HG03460 (cell line): ENCODE measurements around the gene NCOR2.

Experiments used
- ATAC-seq: cut with Tn5 transposase; IDR thresholded peaks from one replicate; pipeline ENCODE4 v1.9.1; 2021; ENCODE audit not compliant: unreplicated experiment

The NCOR2 gene

GRCh38 chr12:124544983-124545382, 22.4 kb downstream of the NCOR2 start:
- ATAC-seq = no peak

DNA sequence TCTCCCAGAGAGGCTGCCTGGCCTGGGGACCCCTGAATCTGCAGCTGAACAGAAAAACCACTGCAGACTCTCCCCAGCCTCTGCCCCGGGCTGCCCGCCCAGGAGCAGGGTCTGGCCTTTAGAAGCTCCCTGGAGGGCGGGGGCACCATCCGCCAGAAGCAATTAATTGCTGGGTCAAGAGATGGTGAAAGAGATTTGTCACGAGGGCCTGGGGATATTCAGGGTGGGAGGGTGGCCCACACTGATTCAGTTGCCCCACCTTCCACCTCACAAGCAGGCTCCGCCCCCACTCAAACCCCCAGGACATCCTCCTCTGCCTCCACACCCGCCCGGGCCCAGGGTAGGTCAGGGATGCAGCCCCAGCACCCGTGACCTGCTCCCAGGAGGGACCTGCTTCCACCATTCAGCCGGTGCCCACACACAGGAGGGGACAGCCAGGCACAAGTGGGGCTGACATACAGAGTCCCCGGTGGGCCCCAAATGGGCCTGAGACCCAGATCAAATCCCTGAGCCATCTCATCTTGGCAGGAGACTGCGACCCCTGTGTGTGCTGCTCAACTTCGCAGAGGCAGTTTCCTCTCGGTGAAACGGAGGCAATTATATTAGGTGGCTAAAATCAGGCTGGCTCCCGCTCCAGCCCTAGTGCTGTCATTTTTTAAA, 23.0 kb downstream of the NCOR2 start:
- ATAC-seq = no peak

DNA sequence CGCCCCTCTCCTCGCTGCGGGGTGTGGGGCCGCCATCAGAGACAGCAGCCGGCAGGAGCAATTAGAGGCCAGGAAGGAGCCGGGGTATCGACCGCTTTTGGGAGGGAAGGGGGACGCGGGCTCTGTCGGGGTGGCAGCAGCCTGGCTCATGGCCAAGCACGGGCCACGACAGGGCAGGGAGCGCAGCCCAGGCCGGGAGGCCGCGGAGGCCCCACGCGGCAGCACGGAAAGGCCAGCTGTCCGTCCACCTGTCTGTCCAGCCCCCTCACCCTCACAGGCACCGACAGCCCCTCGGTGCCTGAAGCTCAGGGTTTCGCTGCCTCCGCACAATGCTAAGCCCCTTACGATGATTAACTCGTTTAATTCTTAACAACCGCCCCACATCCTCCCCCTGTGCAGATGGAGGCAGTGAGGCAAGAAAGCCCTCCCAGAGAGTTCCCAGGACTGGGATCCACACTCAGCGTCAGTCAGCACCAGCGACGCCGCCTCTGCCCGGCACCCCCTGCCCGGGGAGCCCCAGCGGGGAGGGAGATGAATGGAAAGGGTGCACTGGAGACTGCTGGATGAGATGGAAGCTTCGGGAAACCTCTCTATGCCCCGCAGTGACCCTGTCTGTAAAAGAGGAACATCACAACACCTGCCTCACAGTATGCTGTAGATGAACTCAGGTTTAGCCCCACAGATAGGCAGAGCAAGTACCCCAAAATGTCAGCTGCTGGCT, 23.7 kb downstream of the NCOR2 start:
- no peak for ATAC-seq

DNA sequence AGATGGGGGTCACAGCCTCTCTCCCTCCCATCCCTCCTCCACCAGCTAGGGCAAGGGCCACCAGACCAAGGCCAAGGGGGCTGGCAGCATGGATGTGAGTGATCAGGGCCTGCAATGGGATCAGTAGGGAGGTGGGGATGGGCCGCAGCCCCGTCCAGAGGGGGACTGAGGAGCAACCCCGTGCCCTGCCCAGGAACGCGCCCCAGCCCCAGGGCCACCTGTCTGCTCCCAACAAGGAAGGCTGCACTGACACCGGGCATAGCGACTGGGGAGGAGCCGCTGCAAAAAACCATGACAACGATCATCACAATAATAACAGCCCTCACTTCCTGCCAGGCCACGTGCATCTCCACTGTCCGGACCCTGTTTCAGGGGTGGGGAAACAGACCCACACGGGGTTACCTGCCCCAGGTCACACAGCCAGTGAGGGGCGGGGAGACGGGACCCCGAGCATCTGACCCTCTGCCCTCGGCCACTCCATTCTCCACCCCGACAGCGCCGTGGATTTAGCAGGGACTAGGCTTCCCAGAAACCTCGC, 24.3 kb downstream of the NCOR2 start:
- no peak for ATAC-seq

GRCh38 chr12:124542021-124542949, 25.1 kb downstream of the NCOR2 start:
- no peak for ATAC-seq

- ATAC-seq = no peak
Observed at GRCh38 chr12:124541322-124541721, 26.1 kb downstream of the NCOR2 start.

DNA sequence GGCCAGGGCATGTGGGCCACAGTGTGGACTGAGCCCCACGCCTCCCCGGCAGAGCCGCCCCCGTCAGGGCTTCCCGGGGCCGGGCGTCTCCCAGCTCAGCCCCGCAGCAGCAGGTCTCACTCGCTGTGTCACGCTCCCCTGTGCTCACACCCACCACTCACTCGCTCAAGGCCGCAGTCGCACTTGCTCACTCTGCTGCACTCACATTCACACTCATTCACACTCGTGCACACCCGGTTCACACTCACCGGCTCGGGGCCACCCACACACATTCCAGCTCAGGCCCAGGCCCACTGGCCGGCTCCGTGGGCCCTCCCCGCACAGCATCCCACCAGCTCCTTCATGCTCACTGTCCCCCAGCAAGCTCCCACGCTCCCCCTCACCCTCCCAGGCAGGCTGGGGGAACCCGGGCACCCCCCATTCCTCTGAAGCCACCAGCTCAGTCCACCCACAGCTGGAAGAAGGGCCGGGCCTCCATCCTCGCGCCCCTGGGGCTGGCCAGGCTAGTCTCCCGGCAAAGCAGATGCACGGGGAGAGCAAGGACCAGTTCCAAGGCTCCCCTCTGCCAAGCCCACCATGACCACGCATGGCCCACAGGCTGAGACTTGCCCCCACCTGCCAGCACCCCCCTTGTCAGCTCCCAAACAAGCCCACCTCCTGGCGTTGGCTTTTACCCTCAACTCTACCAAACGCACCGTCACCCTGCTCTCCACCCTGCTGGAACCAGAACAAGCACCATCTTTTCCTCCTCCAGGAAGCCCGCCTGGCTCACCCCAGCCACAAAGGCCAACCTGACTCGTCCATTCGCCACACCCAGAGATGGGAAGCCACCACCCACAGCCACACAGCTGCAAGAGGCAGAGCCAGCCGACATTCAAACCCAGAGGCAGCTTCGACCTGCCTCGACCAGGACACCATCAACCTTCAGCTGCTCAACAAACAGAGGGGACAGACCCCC, 28.0 kb downstream of the NCOR2 start:
- ATAC-seq = no peak

DNA sequence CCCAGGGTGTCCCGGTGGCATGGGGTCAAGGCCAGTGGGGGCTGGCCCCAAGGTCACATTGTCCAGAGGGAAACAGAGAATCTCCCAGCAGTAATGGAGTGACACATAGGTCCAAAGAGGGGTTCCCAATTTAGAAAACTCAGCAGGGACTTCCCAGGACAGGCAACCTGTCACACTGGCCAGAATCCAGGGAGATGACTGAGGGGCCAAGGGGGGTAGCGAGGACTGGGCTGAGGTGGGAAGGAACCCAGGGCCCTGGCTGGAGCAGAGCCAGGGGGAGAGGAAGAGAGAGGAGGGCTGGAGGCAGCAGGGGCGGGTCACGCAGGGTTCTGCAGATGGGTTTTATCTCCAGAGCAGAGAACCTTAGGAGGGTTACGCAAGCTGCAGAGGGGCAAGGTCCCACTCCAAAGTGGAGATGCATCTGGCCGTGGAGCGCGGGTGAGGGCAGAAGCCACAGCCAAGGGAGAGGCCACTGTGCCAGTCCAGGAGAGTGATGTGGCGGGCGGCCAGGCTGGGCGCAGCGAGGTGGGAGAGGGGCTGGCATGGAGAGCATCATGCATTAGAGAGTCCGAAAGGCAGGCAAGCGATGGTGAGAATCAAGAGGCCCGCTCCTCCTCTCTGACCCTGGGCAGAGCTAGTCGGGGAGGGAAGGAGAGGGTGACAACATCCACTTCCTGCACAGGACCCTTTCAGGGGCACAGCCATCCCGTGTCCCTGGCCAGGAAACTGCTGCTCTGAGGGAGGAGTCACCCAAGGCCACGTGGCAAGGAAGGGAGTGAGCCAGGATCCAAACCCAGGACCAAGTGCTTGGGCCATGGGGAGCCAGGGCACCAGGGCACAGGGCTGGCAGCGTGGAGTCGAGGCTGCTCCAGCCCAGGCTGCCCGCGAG, 29.0 kb downstream of the NCOR2 start:
- no peak for ATAC-seq

DNA sequence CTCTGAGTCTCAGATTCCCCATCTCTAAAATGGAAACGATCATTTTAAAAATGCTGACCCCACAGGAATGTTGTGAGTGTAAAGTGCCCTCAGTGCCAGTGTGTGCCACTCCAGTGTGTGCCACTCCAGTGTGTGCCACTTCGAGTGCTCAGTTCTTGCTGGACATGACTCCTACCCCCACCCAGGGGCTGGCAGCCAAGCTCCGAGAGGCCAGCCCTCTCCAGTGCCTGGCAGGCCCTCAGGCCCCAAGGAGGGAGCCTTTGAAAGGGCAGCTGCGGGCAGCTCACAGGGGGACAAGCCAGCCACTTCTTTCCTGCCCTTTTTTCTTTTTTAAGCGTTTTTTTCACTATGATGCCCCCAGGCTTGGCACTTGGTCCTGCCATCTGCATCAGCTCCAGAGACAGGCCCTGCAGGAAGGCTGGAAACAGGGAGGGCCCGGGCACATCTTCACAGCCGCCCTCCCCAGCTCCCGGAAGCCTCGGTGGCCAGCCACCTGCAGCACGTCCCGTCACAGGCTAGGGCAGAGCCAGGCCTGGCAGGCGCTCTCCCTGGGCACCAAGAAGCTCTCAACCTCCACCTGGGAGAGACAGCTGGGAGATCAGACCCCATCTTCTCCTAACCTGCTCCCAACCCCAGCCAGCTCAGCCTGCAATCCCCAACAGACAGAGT, 29.8 kb downstream of the NCOR2 start:
- ATAC-seq = no peak

- no peak for ATAC-seq
Observed at GRCh38 chr12:124536641-124537040, 30.8 kb downstream of the NCOR2 start.

DNA sequence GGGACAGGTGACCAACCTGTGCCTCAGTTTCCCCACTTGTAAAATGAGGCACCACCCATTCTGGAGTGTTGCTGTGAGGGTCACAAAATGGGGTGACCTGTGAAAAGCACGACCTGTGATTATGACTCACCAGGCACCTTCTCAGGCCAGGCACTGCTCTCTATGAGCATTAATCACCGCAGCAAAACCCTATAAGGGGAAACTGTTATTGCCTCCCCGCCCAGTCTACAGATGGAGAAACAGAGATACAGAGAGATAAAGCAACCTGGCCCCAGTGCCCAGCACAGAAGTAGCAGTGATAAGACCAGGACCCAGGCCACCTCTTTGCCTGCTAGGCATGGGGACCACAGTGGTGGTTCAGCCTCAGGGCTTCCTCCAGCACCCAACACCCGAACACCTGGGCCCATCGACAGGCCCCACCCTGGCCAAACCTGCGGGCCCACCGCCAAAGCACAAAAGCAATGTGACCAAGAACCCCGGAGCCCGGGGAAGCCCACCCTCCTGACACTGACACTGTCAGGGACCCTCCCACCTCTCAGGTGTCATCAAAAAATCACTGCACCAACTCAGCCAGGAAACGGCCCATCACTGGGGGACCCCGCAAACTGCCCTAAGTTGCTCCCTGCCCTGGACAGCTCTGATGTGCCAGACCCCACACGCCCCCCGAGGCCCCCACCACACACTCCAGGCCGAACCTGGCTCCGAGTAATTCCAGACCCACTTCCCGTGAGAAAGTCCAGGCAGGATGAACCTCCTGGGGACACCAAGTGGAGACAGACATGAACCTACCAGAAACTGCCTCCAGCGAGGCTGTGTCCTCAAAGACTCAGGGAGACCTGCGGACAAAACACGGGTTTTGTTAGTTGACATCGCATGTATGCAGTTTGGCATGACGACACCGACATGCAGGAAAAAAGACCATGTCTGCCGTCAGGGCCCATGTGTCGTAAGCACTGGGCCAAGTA, 32.4 kb downstream of the NCOR2 start:
- no peak for ATAC-seq

DNA sequence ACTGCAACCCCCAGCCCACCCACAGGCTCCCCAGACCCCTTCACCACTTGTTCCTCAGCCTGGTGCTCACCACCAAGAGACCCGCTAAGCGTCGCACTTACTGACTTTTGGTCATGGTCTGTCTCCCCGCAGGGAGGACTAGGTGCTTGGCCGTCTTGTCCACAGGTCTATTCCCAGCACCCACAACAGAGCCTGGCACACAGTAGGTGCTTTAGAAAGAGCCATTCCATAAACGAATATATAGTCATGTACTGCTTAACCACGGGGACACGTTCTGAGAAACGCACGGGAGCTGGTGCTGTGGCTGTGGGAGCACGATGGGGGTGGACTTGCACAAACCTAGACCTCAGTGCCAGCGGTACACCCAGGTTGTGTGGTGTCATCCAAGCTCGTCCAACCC, 34.0 kb downstream of the NCOR2 start:
- ATAC-seq = no peak

GRCh38 chr12:124532967-124533366, 34.4 kb downstream of the NCOR2 start:
- ATAC-seq = no peak

DNA sequence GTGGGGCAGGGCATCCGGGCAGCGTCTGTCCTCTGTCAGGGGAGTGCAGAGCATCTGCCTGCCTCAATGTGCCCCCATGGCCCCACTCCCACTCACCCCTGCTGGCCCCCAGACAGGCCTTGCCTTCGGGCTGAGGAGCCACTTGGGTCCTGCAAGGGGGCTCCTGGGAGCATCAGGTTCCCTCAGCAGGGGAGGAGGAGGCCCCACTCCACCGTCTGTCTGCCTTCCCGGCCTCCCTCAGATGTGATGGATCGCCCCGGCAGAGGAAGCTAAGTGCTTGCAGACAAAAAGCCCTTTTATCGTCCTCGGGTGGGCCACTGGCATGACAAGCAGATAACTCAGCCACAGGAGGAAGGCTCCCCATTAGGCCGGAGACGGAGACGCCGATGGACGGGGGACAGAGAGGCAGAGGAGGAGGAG, 35.1 kb downstream of the NCOR2 start:
- no peak for ATAC-seq

DNA sequence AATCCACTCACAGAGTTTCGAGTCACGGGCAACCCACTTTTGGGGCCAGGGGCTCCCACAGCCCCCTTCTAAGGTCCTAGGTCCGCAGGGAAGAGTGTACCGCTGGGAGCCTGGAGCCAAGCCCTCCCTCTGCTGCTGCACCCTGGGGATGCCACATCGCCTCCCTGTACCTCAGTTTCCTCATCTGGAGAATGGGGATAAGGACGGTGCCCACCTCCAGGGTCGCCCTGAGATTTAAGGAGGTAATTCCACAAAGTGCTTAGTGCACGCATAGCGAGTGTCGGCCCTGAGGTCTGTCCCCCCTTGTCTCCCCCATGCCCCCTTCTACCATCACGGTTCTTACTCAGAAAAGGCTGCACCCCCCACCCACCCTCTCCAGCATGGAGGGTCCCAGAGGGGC, 35.5 kb downstream of the NCOR2 start:
- no peak for ATAC-seq

GRCh38 chr12:124531281-124531745, 36.1 kb downstream of the NCOR2 start:
- no peak for ATAC-seq

GRCh38 chr12:124530637-124531263, 36.7 kb downstream of the NCOR2 start:
- ATAC-seq = no peak
